LNCAP (cell line): ENCODE measurements around the gene TAC4.

Experiments used
- CTCF ChIP-seq: fragments of 450-650 bp; IDR thresholded peaks from 2 replicates; pipeline ENCODE4 v1.5.1; 2017; ENCODE audit warnings: mild to moderate bottlenecking

Gene TAC4

GRCh38 chr17:49848739-49849138 lies 870 bp upstream of the TAC4 start:
- no peak for TF ChIP-seq CTCF

- TF ChIP-seq CTCF: no peak
These were observed 744 bp downstream of the TAC4 start for GRCh38 chr17:49846938-49847712.

- no peak for TF ChIP-seq CTCF
These were observed 2.5 kb downstream of the TAC4 start for GRCh38 chr17:49845321-49845720.

- TF ChIP-seq CTCF: peak; percentile 55; the same call in 1 of the 2 replicates
These were observed 4.0 kb downstream of the TAC4 start for GRCh38 chr17:49843774-49844350.

GRCh38 chr17:49842846-49843245 lies 5.0 kb downstream of the TAC4 start:
- no peak for TF ChIP-seq CTCF

- no peak for TF ChIP-seq CTCF
These were observed 5.5 kb downstream of the TAC4 start for GRCh38 chr17:49842371-49842770.

- no peak; the same call in 1 of the 2 replicates for TF ChIP-seq CTCF
These were observed 6.3 kb downstream of the TAC4 start for GRCh38 chr17:49841548-49841947.
